ENCODE measurements around the gene KHDRBS1. TPM values are rescaled to one million over a fixed set of nuclear protein-coding genes. Genes with fewer than 3 reads are reported as not detected.

The KHDRBS1 gene
- total and polyA plus RNA-seq, 2 donors (not counting 1 experiment from before 2014, with no cell fraction given), result 35.7 to 101 TPM

DNA sequence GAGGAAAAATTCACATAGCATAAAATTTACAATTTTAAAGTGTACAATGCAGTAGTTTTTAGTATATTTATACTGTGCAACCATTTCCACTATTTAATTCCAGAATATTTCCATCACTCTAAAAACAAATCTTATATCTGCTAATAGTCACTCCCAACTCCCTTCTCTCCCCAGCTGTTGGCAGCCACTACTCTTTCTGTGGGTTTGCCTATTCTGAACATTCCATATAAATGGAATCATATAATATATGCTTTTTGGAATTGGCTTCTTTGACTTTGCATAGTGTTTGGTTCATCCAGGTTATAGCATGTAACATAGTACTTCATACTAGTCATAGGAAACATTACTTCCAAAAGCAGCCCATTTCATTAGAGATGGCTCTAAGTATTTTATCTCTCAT lies 34.0 kb downstream of the KHDRBS1 start:
- Histone ChIP-seq H2AFZ (ENCODE audit: insufficient read depth, low read depth, low read length, poor library complexity, severe bottlenecking) (no peak overlapping the region), H3K4me2 (replicated peaks; ENCODE audit: low read depth, low read length, poor library complexity, severe bottlenecking) (no peak overlapping the region), H4K20me1 (ENCODE audit: control insufficient read depth, insufficient read depth, low read length, poor library complexity, severe bottlenecking) (no peaks in the 10 kb centered on the region), H3K9me3 (ENCODE audit: control extremely low read depth in 1 of 3, control insufficient read depth in 2 of 3, insufficient read depth in 1 of 3, low read length in 2 of 3) (no peaks in the 10 kb centered on the region), H3K9ac (ENCODE audit: low read length) (no peak overlapping the region), H3K4me3 (ENCODE audit: control extremely low read depth in 1 of 5, extremely low read depth in 1 of 5, insufficient read depth in 1 of 5, low read depth in 2 of 5, low read length in 4 of 5) (no peak overlapping the region), H3K36me3 (replicated peaks in 1 of 2; ENCODE audit: control extremely low read depth in 1 of 2, control insufficient read depth in 1 of 2, extremely low read depth in 1 of 2, insufficient read depth in 2 of 2, low read length in 1 of 2) (peaks cover 9 to 48% of the 10 kb centered on the region in 2 experiments), H3K4me1 (ENCODE audit: control insufficient read depth in 2 of 2, insufficient read depth in 2 of 2, low read length in 2 of 2) (no peaks in the 10 kb centered on the region), H3K27me3 (replicated peaks in 1 of 4; ENCODE audit: control extremely low read depth in 1 of 4, control insufficient read depth in 3 of 4, insufficient read depth in 4 of 4, low read length in 3 of 4) (no peaks in the 10 kb centered on the region), H3K79me2 (ENCODE audit: control insufficient read depth, insufficient read depth, low read length) (no peaks in the 10 kb centered on the region), H3K27ac (ENCODE audit: low read length in 2 of 2) (no peak overlapping the region)
- Mint-ChIP-seq H3K9me3 (ENCODE audit: insufficient read depth) (no peaks in the 10 kb centered on the region), H3K4me1 (no peaks in the 10 kb centered on the region), H3K4me3 (no peak overlapping the region), H3K27ac (no peak overlapping the region), H3K27me3 (no peaks in the 10 kb centered on the region)
- no peak for TF ChIP-seq EZH2 (IDR thresholded peaks at IDR 0.05; ENCODE audit: borderline replicate concordance, insufficient read depth, low read depth, low read length, poor library complexity, severe bottlenecking)
- TF ChIP-seq, protein P1, sequence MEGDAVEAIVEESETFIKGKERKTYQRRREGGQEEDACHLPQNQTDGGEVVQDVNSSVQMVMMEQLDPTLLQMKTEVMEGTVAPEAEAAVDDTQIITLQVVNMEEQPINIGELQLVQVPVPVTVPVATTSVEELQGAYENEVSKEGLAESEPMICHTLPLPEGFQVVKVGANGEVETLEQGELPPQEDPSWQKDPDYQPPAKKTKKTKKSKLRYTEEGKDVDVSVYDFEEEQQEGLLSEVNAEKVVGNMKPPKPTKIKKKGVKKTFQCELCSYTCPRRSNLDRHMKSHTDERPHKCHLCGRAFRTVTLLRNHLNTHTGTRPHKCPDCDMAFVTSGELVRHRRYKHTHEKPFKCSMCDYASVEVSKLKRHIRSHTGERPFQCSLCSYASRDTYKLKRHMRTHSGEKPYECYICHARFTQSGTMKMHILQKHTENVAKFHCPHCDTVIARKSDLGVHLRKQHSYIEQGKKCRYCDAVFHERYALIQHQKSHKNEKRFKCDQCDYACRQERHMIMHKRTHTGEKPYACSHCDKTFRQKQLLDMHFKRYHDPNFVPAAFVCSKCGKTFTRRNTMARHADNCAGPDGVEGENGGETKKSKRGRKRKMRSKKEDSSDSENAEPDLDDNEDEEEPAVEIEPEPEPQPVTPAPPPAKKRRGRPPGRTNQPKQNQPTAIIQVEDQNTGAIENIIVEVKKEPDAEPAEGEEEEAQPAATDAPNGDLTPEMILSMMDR (IDR thresholded peaks at IDR 0.05), result no peak
- ATAC-seq (ENCODE audit: low read depth) (no peak), DNase-seq (no peak)
- intact Hi-C loops (cut with micrococcal nuclease), result no loop called here
- ChIA-PET CTCF (interaction anchor here (0.8 kb wide), 1 partner anchor 23 kb away, joined by 3 read pairs; no protein-coding TSS in a partner anchor), POLR2A (no interaction called here)

GRCh38 chr1:32048440-32048839 lies 34.8 kb downstream of the KHDRBS1 start:
- no peaks in the 10 kb centered on the region for H3K9me3 Mint-ChIP-seq (ENCODE audit: insufficient read depth)
- no peak for ATAC-seq (ENCODE audit: low read depth)
- no peaks in the 10 kb centered on the region for H3K4me1 Mint-ChIP-seq
- Histone ChIP-seq H3K9me3 (ENCODE audit: control extremely low read depth in 1 of 3, control insufficient read depth in 2 of 3, insufficient read depth in 1 of 3, low read length in 2 of 3) (no peaks in the 10 kb centered on the region), H3K9ac (ENCODE audit: low read length) (no peak overlapping the region), H3K27me3 (replicated peaks in 1 of 4; ENCODE audit: control extremely low read depth in 1 of 4, control insufficient read depth in 3 of 4, insufficient read depth in 4 of 4, low read length in 3 of 4) (no peaks in the 10 kb centered on the region), H4K20me1 (ENCODE audit: control insufficient read depth, insufficient read depth, low read length, poor library complexity, severe bottlenecking) (no peaks in the 10 kb centered on the region), H3K36me3 (replicated peaks in 1 of 2; ENCODE audit: control extremely low read depth in 1 of 2, control insufficient read depth in 1 of 2, extremely low read depth in 1 of 2, insufficient read depth in 2 of 2, low read length in 1 of 2) (peaks cover 8 to 55% of the 10 kb centered on the region in 2 experiments), H2AFZ (ENCODE audit: insufficient read depth, low read depth, low read length, poor library complexity, severe bottlenecking) (no peak overlapping the region), H3K4me2 (replicated peaks; ENCODE audit: low read depth, low read length, poor library complexity, severe bottlenecking) (no peak overlapping the region), H3K4me1 (ENCODE audit: control insufficient read depth in 2 of 2, insufficient read depth in 2 of 2, low read length in 2 of 2) (no peaks in the 10 kb centered on the region), H3K4me3 (ENCODE audit: control extremely low read depth in 1 of 5, extremely low read depth in 1 of 5, insufficient read depth in 1 of 5, low read depth in 2 of 5, low read length in 4 of 5) (no peak overlapping the region), H3K79me2 (ENCODE audit: control insufficient read depth, insufficient read depth, low read length) (no peaks in the 10 kb centered on the region), H3K27ac (ENCODE audit: low read length in 2 of 2) (no peak overlapping the region)
- no peak overlapping the region for H3K4me3 Mint-ChIP-seq
- no peak overlapping the region for H3K27ac Mint-ChIP-seq
- no peak for DNase-seq
- TF ChIP-seq, protein P1 (IDR thresholded peaks at IDR 0.05), result no peak
- TF ChIP-seq EZH2 (IDR thresholded peaks at IDR 0.05; ENCODE audit: borderline replicate concordance, insufficient read depth, low read depth, low read length, poor library complexity, severe bottlenecking), result no peak
- no peaks in the 10 kb centered on the region for H3K27me3 Mint-ChIP-seq
- WGBS (ENCODE audit: insufficient coverage), result no CpG with 5 or more reads among the region's 2 CpGs
- ChIA-PET CTCF (interaction anchor here (0.8 kb wide), 1 partner anchor 24 kb away, joined by 3 read pairs; no protein-coding TSS in a partner anchor), POLR2A (interaction anchor here (0.5 to 0.7 kb wide), 2 partner anchors 32 to 120 kb away, joined by 5 to 6 read pairs; no protein-coding TSS in a partner anchor)
- intact Hi-C loops (cut with micrococcal nuclease), result no loop called here

Data from B cell (primary cell).